Testis (tissue), 3 donors: Measurements from ENCODE around the gene NUB1. TPM values are rescaled to one million over a fixed set of nuclear protein-coding genes. Genes with fewer than 3 reads are reported as not detected.

Experiments used
- DNase-seq: peaks from one replicate; pipeline ENCODE4 v3.0.0-alpha.2; 2019
- H3K27ac ChIP-seq, 2 donors: fragments of 200-600 bp; sonication (generic); one replicate each; pipeline ENCODE4 v1.5.1; 2019
- H3K27me3 ChIP-seq: fragments of 200-600 bp; sonication (generic); one replicate; pipeline ENCODE4 v1.5.1; 2019
- H3K36me3 ChIP-seq: fragments of 200-600 bp; sonication (generic); one replicate; pipeline ENCODE4 v1.5.1; 2017; ENCODE audit warnings: low read depth; ENCODE audit errors: missing control alignments
- H3K4me1 ChIP-seq: fragments of 200-600 bp; sonication (generic); one replicate; pipeline ENCODE4 v1.5.1; 2019
- H3K4me3 ChIP-seq, 2 donors: fragments of 200-600 bp; sonication (generic); one replicate each; pipeline ENCODE4 v1.5.1; 2017 to 2019
- H3K9me3 ChIP-seq: fragments of 200-600 bp; sonication (generic); one replicate; pipeline ENCODE4 v1.5.1; 2017
- POLR2A ChIP-seq: fragments of 450-650 bp; IDR thresholded peaks from one replicate; pipeline ENCODE4 v1.6.1; 2017; ENCODE audit warnings: antibody characterized with exemption, mild to moderate bottlenecking, moderate library complexity
- WGBS, 2 donors: methylation state at CpG; one replicate each; pipeline ENCODE4 v1.1.5; 2018; 5-methylcytosine and 5-hydroxymethylcytosine counted together
- intact Hi-C: fragments of 100-400 bp; cut with DNase I; formaldehyde crosslinking; loops from one replicate; pipeline ENCODE4 v1.15.1; 2023; ENCODE audit warnings: low total_unique reads
- polyA plus RNA-seq: library from polyadenylated mRNA; stranded (reverse); fragments of 350-450 nt; fragmentation: Illumina TruSeq; extraction: RNeasy Lipid Tissue Mini Kit (QIAGEN cat#74804); gene quantifications from one replicate; pipeline ENCODE4 v1.2.3, GENCODE V29; 2014; ENCODE audit warnings: low read depth, low replicate concordance; ENCODE audit not compliant: insufficient read depth
- total RNA-seq, 2 donors: library from RNA; depleted of rRNA; stranded (reverse); fragments of >200 nt; gene quantifications; one replicate each; pipeline ENCODE4 v1.2.3, GENCODE V29; 2016
- TF ChIP-seq, protein P1 (sequence below), 3 experiments: fragments of 450-650 bp in 2 of 3; fragments of 200-600 bp in 1 of 3; sonication (generic) in 1 of 3; IDR thresholded peaks; one replicate each; pipeline ENCODE4 v1.5.1; 2016 to 2019; ENCODE audit warnings: antibody characterized with exemption in 3 of 3, mild to moderate bottlenecking in 2 of 3, moderate library complexity in 1 of 3

The NUB1 gene
- total and polyA plus RNA-seq, 3 donors from 2014 or later, result 57.9 to 140 (median 59.6) TPM

DNA sequence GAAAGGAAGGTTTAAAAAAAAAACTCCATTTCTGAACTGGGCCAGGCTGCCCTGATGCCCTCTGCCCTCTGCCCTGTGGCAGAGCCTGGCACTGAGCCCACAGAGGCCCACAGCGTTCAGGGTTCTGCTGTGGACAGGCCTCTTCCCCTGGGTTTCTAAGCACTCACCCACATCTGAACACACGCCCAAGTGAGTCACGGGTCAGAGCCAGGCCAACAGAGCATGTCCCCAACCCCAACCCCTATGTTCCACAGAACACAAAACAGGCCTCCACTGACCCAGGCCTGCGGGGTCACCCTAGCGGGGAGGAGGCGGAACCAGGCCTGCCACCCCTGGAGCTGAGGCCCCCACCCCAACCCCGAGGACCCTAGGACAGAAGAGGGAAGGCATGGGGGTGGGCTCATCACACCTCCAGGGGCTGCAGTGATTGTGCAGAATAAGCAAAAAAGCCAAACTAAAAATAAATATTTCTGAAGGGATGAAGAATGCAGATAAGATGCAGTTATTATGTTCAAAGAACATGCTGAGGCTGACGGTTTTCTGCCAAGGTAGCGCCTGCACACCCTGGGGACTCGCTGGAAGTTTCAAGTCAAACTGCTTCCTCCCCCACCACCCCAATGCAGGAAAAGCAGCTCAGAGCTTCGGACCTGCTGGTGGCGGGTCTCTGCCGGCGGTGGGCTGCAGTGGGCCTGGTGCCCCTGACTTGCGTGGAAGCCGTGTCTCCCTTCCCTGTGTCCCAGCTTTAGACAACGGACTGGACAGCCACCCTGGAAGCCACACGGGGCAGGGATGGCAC is 62.8 kb downstream of the NUB1 start:
- no peaks in the 10 kb centered on the region for H3K9me3 ChIP-seq
- TF ChIP-seq, protein P1, sequence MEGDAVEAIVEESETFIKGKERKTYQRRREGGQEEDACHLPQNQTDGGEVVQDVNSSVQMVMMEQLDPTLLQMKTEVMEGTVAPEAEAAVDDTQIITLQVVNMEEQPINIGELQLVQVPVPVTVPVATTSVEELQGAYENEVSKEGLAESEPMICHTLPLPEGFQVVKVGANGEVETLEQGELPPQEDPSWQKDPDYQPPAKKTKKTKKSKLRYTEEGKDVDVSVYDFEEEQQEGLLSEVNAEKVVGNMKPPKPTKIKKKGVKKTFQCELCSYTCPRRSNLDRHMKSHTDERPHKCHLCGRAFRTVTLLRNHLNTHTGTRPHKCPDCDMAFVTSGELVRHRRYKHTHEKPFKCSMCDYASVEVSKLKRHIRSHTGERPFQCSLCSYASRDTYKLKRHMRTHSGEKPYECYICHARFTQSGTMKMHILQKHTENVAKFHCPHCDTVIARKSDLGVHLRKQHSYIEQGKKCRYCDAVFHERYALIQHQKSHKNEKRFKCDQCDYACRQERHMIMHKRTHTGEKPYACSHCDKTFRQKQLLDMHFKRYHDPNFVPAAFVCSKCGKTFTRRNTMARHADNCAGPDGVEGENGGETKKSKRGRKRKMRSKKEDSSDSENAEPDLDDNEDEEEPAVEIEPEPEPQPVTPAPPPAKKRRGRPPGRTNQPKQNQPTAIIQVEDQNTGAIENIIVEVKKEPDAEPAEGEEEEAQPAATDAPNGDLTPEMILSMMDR (IDR thresholded peaks at IDR 0.05), result no peak
- intact Hi-C loops, result no loop called here
- DNase-seq, result peak; percentile 51
- 38 to 40% methylated on average over 14 to 18 of the region's 18 CpGs for WGBS, 2 donors
- no peaks in the 10 kb centered on the region for H3K27me3 ChIP-seq
- peak overlapping the region; percentile 14 to 31 for H3K27ac ChIP-seq
- H3K4me1 ChIP-seq, result peaks cover 10% of the 10 kb centered on the region
- H3K36me3 ChIP-seq, result no peaks in the 10 kb centered on the region
- H3K4me3 ChIP-seq, result no peak overlapping the region

DNA sequence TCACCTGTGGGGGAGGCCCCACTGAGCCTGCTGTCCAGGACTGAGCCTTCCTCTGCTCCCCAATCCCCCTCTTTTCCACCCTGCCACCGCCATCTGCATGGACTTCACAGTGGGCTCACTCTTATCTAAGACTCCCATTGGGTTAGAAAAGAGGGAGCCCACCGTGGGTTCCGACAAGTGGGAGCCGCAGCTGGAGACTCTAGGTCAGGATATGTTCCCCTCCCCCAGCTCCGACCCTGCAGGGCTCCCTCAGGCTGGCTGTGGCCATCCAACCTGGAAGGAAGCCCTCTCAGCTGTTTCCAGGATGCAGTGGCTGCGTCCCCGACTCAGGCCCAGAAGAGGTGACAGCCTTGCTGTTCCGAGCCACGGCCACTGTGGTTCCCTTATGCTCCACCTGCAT is 63.4 kb downstream of the NUB1 start:
- DNase-seq, result no peak
- peak overlapping the region in 1 of 2 donors; percentile 31 for H3K27ac ChIP-seq
- WGBS, 2 donors, result 79 to 87% methylated on average over 9 of the region's 9 CpGs
- TF ChIP-seq, protein P1 (IDR thresholded peaks at IDR 0.05), result no peak
- no peak for TF ChIP-seq POLR2A
- H3K9me3 ChIP-seq, result no peaks in the 10 kb centered on the region
- H3K36me3 ChIP-seq, result no peaks in the 10 kb centered on the region
- peaks cover 10% of the 10 kb centered on the region for H3K4me1 ChIP-seq
- no peak overlapping the region for H3K4me3 ChIP-seq
- intact Hi-C loops, result no loop called here
- H3K27me3 ChIP-seq, result no peaks in the 10 kb centered on the region

DNA sequence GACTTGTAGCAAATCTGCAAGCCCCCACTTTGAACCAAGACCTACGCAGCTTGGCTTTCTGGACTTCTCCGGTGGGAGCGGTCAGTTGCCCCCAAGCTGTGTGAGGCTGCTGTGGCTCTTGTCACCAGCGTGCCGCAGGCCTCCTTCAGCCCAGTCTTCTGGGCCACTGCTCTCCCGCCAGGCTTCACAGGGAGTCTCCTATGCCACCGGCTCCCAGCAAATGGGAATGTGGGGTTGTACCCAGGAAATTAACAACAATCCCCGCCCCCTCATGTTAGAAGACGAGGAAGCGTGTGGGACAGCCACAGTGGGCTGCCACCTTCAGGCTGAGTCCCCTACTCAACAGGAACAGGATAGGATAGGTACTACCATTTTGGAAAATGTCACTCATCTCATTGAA is 64.0 kb downstream of the NUB1 start:
- Histone ChIP-seq H3K4me1 (peaks cover 10% of the 10 kb centered on the region), H3K36me3 (no peaks in the 10 kb centered on the region), H3K9me3 (no peaks in the 10 kb centered on the region), H3K27ac (no peak overlapping the region), H3K27me3 (no peaks in the 10 kb centered on the region), H3K4me3 (no peak overlapping the region)
- TF ChIP-seq POLR2A, result no peak
- TF ChIP-seq, protein P1 (IDR thresholded peaks at IDR 0.05), result no peak
- WGBS, 2 donors, result 87 to 92% methylated on average over 3 to 10 of the region's 10 CpGs
- DNase-seq, result no peak
- intact Hi-C loops, result no loop called here

DNA sequence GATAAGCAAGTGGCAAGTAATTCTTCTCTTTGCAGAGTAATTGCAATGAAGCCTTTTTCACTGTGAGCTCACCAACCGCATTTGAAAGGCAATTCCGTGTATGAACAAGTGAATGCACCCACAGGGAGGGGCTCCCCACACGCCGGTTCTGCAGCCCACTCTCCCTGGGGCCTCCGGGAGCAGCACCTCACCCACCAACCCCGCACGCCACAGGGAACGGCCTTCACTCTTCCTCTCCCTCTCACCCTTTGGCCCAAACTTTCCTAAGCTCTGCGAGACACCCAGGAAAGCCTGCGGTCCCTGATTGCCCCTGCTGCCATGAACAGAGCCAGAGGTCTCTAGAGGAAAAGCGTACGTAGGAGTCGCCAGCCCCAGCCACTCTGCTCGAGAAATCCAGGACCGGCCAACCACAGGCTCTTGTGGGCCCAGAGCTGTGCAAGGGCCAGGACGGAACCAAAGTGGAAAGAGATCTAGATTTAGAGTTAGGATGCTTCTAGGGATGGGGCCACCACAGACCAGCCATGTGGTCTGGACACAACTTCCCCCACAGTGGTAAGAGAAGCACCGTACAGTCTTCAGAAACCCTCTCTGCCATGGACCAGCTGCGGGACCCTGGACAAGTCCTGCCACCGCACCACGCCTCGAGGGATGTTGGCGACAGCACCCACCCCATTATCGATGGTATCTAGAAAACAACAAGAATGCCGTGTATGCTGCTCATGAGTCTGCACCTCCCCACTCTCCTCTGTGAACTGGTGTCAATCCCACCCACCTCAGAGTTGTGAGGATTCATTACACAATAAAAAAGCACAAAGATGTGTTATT is 64.7 kb downstream of the NUB1 start:
- intact Hi-C loops, result no loop called here
- Histone ChIP-seq H3K27ac (no peak overlapping the region), H3K4me3 (no peak overlapping the region), H3K36me3 (no peaks in the 10 kb centered on the region), H3K9me3 (no peaks in the 10 kb centered on the region), H3K27me3 (no peaks in the 10 kb centered on the region), H3K4me1 (peaks cover 10% of the 10 kb centered on the region)
- no peak for DNase-seq
- WGBS, 2 donors, result 92 to 93% methylated on average over 20 to 24 of the region's 24 CpGs
- TF ChIP-seq, protein P1 (IDR thresholded peaks at IDR 0.05), result no peak
- TF ChIP-seq POLR2A, result no peak
